Fibroblast of gingiva (primary cell): Measurements from ENCODE around the gene PCED1B.
"Not testable (repeated sequence)": the region's sequence is repeated elsewhere in the genome, so short reads cannot be mapped to it uniquely, and the experiment has no call there.

ENCODE experiments used
- DNase-seq: peaks from one replicate; pipeline ENCODE4 v3.0.0-alpha.2; 2011; ENCODE audit warnings: low read depth

PCED1B gene

DNA sequence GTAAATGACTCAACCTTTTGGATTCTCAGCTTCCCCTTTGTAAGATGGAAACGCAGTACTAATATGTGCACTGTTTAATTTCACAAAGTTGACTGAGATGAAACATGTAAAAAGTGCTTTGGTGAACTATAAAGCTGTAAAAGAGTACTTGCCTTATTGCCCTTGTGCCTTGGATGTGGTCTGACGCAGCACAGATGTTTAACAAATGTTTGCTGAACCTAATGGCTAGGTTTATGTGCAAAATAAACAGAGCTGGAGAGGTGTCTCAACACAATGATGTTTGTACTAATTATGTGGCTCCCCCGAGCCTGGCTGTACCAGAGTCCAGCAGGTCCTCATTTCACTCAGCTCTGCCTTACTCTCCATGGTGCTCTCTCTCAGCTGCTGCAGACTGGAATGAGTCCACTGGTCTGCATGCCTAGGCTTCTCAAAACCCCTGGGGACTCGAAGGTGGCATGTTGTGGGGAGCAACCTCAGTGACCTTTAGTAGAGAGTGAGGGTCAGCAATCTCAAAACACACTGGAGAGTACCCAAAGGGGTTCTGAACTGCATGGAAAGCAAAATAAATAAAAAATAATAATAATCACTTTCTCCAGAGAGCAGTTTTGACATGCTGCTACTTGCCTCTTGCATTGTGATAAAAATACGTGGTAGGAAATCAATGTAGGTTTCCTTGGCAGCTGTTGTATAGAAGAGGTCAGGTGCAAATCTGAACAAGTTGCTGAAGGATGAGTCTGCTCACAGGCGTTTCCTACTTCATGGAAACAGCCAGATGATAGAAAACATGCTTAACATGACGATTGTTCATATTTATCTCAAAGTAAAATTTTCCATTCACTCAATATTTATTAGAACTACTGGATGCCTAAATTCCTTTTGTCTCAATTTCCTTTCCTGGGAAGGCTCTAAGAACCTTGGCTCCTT lies 8.9 kb downstream of the PCED1B start:
- no peak for DNase-seq

GRCh38 chr12:47091009-47091408 lies 11.6 kb downstream of the PCED1B start:
- no peak for DNase-seq

DNA sequence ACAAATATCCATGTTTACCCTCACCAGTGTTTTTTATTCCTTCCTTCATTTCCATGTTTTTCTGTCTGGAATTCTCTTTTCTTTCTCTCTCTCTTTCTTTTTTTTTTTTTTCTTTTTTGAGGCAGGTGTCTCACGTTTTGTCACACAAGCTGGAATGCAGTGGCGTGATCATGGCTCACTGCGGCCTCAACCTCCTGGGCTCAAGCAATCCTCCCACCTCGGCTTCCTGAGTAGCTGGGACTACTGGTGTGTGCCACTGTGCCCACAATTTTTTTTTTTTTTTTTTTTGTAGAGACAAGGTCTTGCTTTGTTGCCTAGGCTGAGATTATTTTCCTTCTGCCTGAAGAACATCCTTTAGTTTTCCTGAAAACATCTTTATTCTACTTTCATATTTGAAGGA lies 15.4 kb downstream of the PCED1B start:
- DNase-seq = no peak

DNA sequence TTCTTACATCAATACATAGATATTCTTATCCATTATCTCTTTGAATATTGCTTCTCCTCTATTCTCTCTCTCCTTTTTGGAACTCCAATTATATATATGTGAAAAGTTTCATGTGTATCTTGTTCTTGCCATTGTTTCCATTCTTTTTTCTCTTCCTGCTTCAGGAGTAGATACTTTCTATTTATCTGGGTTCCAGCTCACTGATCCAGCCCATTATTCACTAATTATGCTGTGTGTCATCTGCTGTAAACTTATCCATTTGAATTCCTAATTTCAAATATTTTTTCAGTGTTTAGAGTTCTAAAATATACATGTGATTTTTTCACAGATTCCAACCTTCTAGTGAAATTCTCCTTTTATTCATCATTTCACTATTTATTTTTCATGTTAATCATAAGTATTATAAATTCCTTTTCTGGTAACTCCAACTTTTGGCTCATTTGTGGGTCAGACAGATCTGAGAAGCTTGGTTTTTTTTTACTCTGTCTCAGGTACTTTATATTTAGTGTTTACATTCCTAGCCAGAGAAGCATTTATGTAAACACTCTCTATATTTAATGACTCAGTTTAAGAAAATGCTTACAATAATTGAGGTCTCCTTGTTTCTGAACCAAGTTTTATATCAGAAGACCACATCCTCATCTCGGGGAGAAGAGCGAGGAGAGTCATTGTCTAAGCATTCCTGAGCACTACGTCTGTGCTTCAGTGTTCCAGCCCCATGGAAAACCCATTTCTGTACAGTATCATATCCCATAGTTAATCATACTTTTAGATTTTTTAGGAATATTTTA lies 16.2 kb downstream of the PCED1B start:
- no peak for DNase-seq

DNA sequence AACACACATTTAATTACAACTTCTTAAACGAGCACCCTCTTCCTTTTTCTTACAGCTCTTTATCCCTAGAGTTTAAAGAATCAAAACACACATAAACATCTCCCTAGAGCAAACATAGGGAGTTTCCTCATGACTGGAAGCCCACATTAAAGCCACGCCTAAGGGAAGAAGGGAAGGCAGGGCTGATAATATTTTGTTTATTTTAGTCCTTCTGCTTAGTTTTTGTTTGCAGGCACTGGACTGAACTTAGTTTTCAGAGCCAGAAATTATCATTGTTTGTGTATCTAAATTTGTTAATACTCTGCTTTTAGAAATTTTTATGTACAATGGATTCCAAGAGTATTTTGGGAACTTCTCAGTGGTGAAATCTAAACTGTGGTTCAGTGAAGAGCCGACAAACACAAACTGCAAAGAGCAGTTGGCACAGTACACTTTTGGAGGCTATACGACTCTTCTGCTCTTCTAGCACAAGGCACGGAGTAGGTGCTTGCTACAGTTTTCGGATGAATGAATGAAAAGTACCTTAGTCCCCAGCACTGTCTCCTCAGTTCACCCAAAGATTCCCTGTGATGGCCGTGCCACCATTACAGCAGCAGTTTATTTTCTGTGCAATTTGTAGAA lies 18.0 kb downstream of the PCED1B start:
- peak; percentile 61 for DNase-seq

- no peak for DNase-seq
These were observed 18.7 kb downstream of the PCED1B start for GRCh38 chr12:47098099-47098498.

DNA sequence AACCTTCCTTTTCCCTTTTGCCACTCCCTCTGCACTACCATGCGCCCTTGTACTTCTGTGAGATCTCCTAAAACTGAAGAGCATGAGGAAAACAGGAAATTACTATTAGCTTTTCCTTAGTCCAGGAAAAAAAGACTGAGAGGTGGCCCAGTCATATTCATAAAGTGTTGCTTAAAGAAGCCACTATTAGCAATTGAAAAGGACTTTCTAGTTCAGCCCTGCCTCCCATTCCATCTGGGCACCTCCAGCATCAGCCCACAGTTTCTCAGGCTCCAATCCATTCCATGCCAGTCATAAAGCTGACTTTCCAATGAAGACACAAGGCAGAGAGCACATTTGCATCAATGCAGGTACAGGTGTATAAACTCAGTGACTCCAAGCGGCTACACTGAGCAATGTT lies 20.2 kb downstream of the PCED1B start:
- no peak for DNase-seq

GRCh38 chr12:47100160-47100559 lies 20.7 kb downstream of the PCED1B start:
- DNase-seq = no peak

- no peak for DNase-seq
These were observed 23.0 kb downstream of the PCED1B start for GRCh38 chr12:47102406-47102805.

DNA sequence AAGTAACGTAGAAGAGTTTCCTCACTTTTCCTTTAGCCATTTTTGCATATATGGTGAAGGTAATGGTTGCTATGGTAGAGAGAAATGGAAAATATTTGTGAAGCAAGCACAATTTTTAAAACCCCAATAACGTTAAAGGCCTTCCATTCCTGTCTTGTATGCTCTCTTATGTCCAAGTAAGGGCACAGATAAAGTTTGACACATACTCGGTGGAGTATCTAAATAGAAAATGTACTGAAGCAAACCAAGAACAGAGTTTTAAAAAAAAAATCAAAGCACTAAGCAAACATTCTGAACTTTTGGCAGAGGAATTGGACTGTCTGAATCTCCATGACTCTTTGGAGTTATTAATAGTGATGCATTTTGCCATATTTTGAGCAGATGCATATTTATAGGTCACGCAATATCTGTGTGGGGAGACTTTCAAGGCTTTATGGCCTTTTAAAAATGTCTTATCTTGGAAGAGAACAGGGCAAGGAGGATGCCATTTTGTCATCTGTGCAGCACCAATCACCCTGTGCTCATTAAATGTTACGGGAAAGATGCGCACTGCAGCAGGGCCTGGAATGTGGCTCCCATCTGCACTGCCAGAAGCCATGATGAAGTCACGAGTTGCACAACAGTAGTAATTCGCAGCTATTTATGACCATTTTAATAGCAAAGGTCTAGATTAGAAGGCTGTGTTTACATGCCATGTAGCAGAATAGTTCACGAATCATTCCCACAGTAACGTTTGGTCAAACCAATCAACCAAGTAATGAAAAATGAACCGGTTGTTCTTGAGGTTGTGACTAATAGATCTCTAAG lies 23.6 kb downstream of the PCED1B start:
- peak; percentile 93 for DNase-seq

DNA sequence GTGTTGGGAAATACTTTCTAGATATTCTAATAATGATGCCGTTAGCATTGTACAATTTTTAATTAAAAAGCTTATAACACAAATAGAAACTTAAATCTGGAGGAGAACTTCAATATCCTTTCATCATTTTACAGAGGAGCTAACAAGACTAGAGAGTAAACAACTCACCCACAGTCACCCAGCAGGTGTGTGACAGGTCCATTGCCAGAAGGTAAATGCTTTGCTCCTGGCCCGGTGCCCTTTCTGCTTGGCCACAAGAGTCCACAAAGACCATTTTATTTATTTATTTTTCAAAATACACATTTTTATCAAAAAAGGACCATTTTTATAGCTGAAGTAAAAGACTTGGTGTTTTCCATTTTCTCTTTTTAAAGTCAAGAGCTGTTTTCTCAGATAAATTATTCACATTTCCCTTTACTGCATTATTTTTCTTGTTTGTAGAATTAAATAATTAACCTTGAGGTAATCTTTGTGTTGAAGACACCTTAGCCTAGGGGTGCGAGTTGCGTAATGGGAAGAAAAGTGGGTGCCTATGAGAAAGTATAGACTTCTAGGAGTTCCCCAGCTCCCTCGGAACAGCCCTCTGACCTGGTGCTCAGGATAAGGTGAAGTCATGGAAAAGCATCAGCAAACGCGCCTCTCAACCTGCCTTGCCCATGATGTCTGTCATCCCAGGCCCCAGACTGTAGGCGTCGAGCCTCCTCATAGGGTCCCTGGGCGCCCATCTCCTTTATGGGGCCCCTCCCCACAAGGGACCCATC lies 26.7 kb downstream of the PCED1B start:
- DNase-seq = no peak

DNA sequence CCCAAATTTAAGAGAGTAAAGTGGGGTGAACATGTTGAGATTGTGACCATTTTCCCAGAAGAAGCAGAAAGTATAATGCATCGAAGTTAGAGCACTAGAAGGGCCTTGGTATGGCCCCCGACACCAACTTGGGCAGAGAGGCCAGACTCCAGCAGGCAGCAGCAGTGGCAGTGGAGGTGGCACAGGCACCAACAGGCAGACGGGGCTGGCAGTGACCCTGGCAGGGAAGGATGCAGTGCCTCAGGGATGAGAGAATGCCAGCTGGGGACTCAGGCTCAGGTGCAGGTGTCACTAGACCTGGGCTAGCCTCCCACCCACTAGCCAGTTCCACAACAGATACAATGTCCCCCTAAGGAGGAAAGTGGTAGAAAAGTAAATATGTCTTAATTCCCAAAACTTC lies 28.0 kb downstream of the PCED1B start:
- no peak for DNase-seq

DNA sequence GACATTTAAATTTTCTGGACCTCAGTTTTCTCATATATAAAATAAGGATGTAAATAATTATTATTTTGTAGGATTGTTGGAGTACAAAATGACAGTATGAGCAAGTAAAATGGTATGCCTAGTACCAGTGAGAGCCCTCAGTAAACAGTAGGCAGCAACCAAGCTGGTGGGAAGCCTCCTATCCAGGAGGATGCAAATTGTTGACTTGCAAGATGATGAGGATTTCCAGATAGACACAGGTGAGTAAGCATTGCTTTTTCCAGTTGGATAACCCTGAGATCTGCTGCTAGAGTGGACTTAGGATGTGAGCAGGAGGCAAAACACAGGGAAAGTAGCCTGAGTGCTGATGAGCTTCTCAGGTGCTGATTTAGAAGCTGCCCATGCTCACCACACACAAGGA lies 28.5 kb downstream of the PCED1B start:
- no peak for DNase-seq

- DNase-seq = peak; percentile 48
These were observed 30.7 kb downstream of the PCED1B start for GRCh38 chr12:47110011-47110541.

DNA sequence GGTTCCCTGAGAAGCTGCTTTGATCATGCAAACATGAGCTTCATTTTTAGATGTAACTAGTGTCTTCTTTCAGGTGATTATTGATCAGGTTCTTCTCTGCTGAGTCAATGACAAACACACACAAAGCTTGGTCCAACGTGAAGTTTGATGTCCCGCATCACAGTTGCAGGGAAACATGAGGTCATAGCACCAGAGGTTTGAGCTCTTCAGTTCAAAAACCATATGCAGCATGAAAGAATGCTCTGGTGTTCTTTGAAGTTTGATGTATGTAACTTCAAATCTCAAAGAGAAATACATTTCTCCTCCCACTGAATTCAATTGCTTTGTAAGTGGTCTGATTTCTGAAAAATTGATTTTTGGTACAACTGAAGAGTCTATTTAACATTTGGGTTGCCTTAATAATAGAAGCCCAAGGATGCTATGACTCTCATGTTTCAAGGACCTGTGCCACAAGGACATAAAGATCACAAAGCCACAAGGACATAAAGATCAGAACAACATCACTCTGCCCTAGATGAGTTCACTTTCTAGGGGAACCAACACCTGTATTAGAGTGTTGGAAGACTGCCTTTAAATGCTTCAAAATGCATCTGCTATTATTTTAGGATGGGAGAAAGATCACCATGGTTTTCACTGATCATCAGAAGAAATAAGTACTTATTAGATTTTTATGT lies 31.4 kb downstream of the PCED1B start:
- DNase-seq = no peak

GRCh38 chr12:47111392-47111778 lies 32.0 kb downstream of the PCED1B start:
- no peak for DNase-seq

DNA sequence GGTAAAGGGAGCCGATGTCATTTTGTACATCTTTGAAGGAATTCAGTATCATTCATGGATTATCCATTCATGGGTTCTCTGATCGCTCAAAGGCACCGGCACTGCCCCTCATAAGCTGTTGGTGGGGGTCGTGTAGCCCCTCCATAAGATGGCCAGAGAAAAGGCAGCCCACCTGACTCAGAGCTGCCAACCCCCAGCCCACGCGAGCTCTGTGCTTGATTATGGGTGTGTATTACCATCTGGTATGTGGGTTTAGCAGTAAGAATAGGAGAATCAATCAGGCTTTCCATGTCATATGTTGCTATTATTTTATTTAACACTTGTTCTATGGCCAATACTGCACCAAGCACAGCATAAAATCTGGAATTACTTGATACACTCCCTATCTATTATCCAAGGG lies 32.4 kb downstream of the PCED1B start:
- DNase-seq = no peak

DNA sequence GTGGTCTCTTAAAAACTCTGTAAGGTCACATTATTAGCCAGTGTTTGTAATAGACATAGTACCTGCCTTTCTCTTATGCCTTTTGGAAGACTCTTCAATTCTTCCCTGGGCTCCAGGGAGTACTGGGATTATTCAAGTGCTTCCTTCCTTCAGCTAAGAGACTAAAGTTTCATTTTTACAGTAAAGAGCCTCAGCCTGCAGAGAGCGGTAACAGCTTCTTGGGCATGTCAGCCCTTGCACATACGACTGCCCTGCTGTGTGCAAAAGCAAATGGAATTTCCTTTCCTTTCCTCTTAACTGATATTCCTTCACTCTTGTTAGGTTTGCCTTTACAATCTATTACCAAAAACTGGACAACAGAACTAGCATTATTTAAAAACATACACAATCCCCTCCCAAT lies 33.3 kb downstream of the PCED1B start:
- DNase-seq = no peak

- peak; percentile 49 for DNase-seq
These were observed 35.1 kb downstream of the PCED1B start for GRCh38 chr12:47114481-47114892.

DNA sequence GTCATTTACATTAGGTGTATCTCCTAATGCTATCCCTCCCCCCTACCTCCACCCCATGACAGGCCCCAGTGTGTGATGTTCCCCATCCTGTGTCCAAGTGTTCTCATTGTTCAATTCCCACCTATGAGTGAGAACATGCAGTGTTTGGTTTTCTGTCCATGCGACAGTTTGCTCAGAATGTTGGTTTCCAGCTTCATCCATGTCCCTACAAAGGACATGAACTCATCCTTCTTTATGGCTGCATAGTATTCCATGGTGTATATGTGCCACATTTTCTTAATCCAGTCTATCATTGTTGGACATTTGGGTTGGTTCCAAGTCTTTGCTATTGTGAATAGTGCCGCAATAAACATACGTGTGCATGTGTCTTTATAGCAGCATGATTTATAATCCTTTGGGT lies 37.9 kb downstream of the PCED1B start:
- DNase-seq = not testable (repeated sequence)
